ENCODE data around the gene POLR3K.

DNA sequence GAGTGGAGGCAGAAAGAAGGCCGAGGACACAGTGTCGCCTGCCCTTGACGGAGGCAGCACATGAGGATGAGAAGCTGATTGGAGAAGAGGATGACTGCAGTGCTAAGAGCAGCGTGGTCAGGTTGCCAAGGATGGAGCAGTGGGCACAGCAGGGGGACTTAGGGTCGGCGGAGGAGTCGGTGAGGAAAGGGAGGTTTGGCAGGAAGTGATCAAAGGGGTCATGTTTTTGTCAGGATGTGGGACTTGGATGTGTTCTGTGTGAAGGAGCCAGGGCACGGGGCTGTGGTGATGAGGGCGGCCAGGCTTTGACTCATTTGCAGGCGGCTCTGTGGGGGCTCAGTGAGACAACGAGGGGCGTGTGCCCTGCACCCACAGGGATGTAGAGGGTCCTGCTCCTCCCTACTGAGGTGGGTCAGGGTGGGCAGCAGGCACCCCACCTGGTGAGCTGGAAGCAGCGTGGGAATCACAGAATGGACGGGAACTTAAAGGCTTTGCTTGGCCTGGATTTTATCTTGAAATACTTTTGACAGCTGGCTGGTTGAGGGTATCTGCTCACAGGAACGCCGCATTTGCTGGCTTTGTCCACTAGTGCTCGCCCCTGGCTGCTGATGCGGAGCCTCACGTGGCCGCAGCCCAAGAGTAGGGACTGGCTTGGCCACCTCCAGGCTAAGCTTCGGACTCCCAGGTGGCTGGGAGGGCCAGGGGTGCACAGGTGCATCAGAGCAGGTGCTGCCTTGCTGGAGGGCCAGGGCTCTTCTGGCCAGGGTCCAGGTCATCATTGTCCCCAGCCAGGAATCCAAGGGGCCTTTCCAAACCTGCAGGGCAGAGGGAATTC is 30.6 kb upstream of the POLR3K start:
- TF ChIP-seq POLR2AphosphoS5 (IDR thresholded peaks at IDR 0.05; ENCODE audit: low read depth, low read length) (no peak), POLR2A (IDR thresholded peaks at IDR 0.05; ENCODE audit: low read depth, low read length) (no peak)

Data from GM12892 (cell line).